Stimulated activated memory B cell treated with anti-CD40 and anti-IgM and Interleukin-4, amounts not matched to agents 10 μg/mL and 1 μg/mL and 100 μg/mL, for 72 hours (primary cell): ENCODE results near the gene RRP36.

Source experiments
- ATAC-seq: fragments of 150-1000 bp; cut with Tn5 transposase; 2 replicates; pipeline ENCODE4 v1.10.0; 2021
- H3K27ac Mint-ChIP-seq: one replicate; pipeline ENCODE4 v1.8.0; 2022; ENCODE audit warnings: mild to moderate bottlenecking, mixed read lengths
- H3K27me3 Mint-ChIP-seq: one replicate; pipeline ENCODE4 v1.8.0; 2022; ENCODE audit warnings: mixed read lengths
- H3K36me3 Mint-ChIP-seq: one replicate; pipeline ENCODE4 v1.8.0; 2022; ENCODE audit warnings: mixed read lengths
- H3K4me1 Mint-ChIP-seq: one replicate; pipeline ENCODE4 v1.8.0; 2022; ENCODE audit warnings: mixed read lengths
- H3K4me3 Mint-ChIP-seq: one replicate; pipeline ENCODE4 v1.8.0; 2022; ENCODE audit warnings: mild to moderate bottlenecking, moderate library complexity, mixed read lengths
- H3K9me3 Mint-ChIP-seq: one replicate; pipeline ENCODE4 v1.8.0; 2022; ENCODE audit warnings: mixed read lengths

The RRP36 gene, protein sequence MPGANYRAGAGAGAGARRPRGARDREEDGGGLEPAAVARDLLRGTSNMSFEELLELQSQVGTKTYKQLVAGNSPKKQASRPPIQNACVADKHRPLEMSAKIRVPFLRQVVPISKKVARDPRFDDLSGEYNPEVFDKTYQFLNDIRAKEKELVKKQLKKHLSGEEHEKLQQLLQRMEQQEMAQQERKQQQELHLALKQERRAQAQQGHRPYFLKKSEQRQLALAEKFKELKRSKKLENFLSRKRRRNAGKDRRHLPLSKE

DNA sequence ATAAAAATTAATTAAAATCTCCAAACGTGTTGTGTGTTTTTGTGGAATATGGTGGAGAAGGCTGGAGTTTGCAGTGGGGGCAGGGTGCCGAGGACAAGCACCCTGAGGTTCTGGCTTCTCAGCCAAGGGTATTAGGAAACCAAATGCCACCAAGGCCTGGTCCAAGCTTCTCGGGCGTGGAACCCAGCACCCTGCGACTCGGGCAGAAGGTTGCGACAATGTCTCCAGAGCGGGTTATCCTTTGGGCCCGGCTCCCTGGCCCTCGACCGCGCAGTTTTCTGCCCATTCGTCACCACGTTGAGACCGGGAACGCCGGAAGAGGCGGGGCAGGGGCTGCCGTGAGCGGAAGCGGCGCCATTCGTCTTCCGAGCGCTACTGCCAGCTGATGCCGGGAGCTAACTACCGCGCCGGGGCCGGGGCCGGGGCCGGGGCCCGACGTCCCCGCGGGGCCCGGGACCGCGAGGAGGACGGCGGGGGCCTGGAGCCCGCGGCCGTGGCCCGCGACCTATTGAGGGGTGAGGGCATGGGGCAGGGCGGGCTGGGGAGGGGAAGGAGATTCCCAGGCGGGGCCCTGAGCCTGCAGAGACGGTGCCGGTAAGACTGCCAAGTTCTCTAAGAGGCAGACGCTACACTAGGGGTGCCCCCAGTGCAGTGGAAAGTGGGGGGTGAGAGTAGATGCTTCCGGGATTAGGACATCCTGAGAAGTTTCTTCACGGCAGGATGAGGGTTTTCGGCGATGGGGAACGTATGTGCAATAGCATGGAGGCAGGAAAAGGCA is at the start of gene RRP36:
TSS of gene RRP36 (plus strand) at position 354 of the 778 bp plus-strand sequence. CDS start at position 386, 32 bp downstream.
- peaks cover 53% of the 10 kb centered on the region for H3K36me3 Mint-ChIP-seq
- no peaks in the 10 kb centered on the region for H3K9me3 Mint-ChIP-seq
- H3K4me1 Mint-ChIP-seq = peaks cover 43% of the 10 kb centered on the region
- H3K27ac Mint-ChIP-seq = peak within 1 kb of the TSS; percentile 96
- peak; percentile 92 for ATAC-seq
- H3K27me3 Mint-ChIP-seq = no peaks in the 10 kb centered on the region
- H3K4me3 Mint-ChIP-seq = peak within 1 kb of the TSS; percentile 99

- no peak for ATAC-seq
- Mint-ChIP-seq H3K4me3 (no peak overlapping the region), H3K9me3 (no peaks in the 10 kb centered on the region), H3K27me3 (no peaks in the 10 kb centered on the region), H3K4me1 (peaks cover 24% of the 10 kb centered on the region), H3K36me3 (peaks cover 38% of the 10 kb centered on the region), H3K27ac (no peak overlapping the region)
These were observed 49.6 kb upstream of the RRP36 start for GRCh38 chr6:42971746-42972327.

GRCh38 chr6:42973926-42974325 is 47.5 kb upstream of the RRP36 start:
- no peak for ATAC-seq
- Mint-ChIP-seq H3K36me3 (peaks cover 22% of the 10 kb centered on the region), H3K9me3 (no peaks in the 10 kb centered on the region), H3K27me3 (no peaks in the 10 kb centered on the region), H3K4me1 (peaks cover 38% of the 10 kb centered on the region), H3K4me3 (no peak overlapping the region), H3K27ac (no peak overlapping the region)

- ATAC-seq = no peak
- Mint-ChIP-seq H3K27me3 (no peaks in the 10 kb centered on the region), H3K4me1 (peaks cover 49% of the 10 kb centered on the region), H3K4me3 (no peak overlapping the region), H3K27ac (peak overlapping the region; percentile 19), H3K9me3 (no peaks in the 10 kb centered on the region), H3K36me3 (peaks cover 18% of the 10 kb centered on the region)
These were observed 46.4 kb upstream of the RRP36 start for GRCh38 chr6:42974919-42975505.

DNA sequence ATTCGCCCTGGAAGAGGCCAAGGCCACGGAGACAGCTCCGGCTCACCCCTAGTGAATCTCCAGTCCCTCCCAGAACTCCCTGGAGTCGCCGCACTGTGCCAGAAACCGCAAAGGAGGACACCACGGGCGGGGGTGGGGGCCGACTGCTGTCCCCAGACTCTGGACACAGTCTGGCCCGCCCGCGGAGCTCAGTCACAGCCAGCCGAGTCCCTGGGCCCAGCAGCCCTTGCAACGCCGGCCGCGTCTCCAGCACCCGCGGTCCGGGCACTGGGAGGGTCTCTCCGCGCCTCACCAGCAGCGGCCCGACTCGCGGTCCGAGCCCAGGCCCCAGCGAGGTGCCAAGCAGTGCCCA is 43.0 kb upstream of the RRP36 start:
- H3K36me3 Mint-ChIP-seq = peaks cover 10% of the 10 kb centered on the region
- no peaks in the 10 kb centered on the region for H3K9me3 Mint-ChIP-seq
- no peak for ATAC-seq
- H3K27ac Mint-ChIP-seq = peak overlapping the region; percentile 93
- H3K4me3 Mint-ChIP-seq = peak overlapping the region; percentile 83
- H3K27me3 Mint-ChIP-seq = no peaks in the 10 kb centered on the region
- peaks cover 42% of the 10 kb centered on the region for H3K4me1 Mint-ChIP-seq

DNA sequence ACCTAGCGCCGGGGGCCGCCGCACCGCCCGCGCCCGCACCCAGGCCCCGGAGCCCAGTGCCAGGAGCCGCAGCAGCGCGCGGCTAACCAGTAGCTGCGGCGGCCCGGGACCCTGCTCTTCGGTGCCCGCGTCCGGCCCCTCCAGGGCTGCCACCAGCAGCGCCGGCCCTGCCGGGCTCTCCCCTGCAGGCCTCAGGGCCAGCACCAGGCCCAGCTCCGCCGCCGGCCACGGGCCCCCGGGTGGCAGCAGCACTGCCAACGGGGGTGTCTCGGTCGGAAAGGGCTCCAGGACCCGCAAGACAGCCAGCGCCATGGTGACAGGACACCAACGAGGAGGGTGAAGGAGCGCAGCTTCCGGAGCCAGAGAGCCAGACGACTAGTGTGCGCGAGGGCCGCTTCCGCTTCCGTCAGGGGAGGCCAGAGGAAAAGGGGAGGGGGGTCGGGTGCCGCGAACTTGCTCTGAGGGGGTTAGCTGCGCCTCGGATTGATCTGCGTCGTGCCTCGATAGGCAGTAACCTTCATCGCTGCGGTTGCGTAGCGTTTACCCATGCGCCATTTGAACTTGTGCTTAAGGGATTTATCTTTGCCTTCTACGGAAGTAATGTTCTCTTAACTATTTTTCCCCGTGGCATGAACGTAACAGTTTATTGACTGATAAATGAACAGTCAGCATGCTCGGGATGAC is 42.4 kb upstream of the RRP36 start, which contains the start of gene PEX6:
TSS of gene PEX6 (minus strand) at position 343 of the 684 bp plus-strand sequence. CDS start at position 312, 31 bp downstream.
- peaks cover 47% of the 10 kb centered on the region for H3K4me1 Mint-ChIP-seq
- H3K36me3 Mint-ChIP-seq = peaks cover 7% of the 10 kb centered on the region
- H3K9me3 Mint-ChIP-seq = no peaks in the 10 kb centered on the region
- no peaks in the 10 kb centered on the region for H3K27me3 Mint-ChIP-seq
- ATAC-seq = peak; percentile 99
- peak within 1 kb of the TSS; percentile 93 for H3K27ac Mint-ChIP-seq
- peak within 1 kb of the TSS; percentile 84 for H3K4me3 Mint-ChIP-seq

- H3K9me3 Mint-ChIP-seq = no peaks in the 10 kb centered on the region
- peaks cover 49% of the 10 kb centered on the region for H3K4me1 Mint-ChIP-seq
- no peak for ATAC-seq
- peak overlapping the region; percentile 93 for H3K27ac Mint-ChIP-seq
- H3K27me3 Mint-ChIP-seq = no peaks in the 10 kb centered on the region
- peaks cover 6% of the 10 kb centered on the region for H3K36me3 Mint-ChIP-seq
- peak overlapping the region; percentile 84 for H3K4me3 Mint-ChIP-seq
These were observed 41.8 kb upstream of the RRP36 start for GRCh38 chr6:42979523-42980177.

DNA sequence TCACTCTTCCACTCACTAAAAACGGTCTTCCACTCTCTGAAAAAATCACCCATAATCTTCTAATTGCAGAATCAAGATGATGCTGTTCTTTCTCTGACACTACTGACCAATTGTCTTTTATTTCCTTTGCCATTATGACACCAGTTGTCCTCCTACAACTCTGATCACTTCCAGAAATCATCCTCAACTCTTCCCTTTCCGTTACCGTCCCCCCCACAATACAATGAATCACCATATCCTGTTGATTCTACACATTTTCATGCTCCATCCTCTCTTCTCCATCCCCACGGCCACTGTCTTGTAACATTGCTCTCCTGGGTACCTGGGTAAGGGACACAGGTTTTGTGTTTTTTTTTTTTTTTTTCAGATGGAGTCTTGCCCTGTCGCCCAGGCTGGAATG is 39.6 kb upstream of the RRP36 start:
- Mint-ChIP-seq H3K9me3 (no peaks in the 10 kb centered on the region), H3K36me3 (peaks cover 3% of the 10 kb centered on the region), H3K27me3 (no peaks in the 10 kb centered on the region), H3K27ac (no peak overlapping the region), H3K4me1 (peaks cover 55% of the 10 kb centered on the region), H3K4me3 (no peak overlapping the region)
- ATAC-seq = no peak

DNA sequence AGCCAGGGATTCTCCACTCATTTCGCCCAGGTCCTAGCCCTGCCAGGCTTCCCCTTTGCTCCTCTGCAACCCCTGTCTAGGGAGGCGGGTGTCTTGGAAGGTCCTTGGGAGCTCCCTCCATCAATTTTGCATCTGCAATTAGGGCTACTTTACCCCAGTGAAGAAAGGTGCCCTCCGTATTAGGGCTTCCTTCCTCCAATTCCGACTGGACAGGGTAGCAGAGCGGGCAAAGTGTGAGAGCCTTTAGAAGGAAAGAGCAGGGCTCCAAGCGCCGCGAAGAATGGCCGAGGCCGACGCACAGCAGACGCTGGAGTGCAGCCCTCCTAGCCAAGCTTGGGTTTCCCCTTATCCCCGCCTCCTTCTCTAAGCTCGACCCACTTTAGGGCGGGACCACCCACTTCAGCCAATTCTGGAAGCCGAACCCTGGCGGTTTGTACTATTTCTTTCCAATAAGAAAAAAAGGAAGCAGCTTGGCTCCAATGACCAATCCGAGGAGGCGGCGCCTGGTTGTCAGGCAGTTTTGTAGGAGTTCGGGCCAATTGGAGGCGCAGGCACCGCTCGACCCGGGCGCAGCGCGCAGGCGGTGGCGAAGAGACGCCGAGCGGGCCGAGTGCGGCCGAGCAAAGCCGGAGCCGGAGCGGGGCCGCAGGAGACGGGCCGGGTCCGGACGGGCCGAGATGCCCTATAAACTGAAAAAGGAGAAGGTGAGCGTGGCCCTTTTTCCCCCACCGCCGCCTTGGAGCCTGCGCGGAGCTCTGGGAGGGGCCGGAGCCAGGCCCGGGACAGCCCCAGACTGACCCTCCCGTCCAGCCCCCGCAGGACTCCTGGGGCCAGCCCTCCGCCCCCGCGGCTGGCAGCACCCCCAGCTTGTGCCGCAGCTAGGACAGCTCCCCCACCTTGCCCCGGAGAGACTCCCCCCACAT is 37.2 kb upstream of the RRP36 start, which contains the start of gene PPP2R5D:
TSS of gene PPP2R5D (plus strand) at position 570 of the 923 bp plus-strand sequence. CDS start at position 678, 108 bp downstream.
- H3K9me3 Mint-ChIP-seq = no peaks in the 10 kb centered on the region
- H3K27me3 Mint-ChIP-seq = no peaks in the 10 kb centered on the region
- ATAC-seq = peak; percentile 98
- peak within 1 kb of the TSS; percentile 92 for H3K4me3 Mint-ChIP-seq
- peaks cover 55% of the 10 kb centered on the region for H3K4me1 Mint-ChIP-seq
- H3K27ac Mint-ChIP-seq = peak within 1 kb of the TSS; percentile 81
- H3K36me3 Mint-ChIP-seq = peaks cover 14% of the 10 kb centered on the region

DNA sequence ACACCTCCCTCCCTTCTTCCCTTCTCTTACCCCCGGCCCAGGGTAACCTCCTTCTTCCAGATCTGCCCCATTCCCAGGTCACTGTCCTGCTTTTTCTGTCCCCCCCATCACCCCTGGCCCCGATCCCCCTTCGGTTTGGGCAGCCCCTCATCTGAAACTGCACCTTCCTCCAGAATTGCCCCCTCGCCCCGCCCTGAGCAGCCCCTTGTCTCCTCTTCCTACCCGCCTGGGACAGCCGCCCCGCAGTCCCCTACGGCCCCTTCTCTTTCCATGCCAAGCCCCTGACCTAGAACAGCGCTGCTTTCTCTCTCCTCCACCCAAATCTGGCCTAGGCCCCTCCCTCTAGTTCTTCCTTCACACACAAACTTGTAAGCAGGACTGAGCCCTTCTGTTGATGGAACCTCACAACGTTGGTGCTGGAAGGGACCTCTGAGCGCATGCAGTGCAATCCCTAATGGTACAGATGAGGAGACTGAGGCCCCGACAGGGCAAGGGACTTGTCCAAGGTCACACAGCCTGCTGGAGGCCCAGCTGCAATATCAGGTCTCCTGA is 36.4 kb upstream of the RRP36 start:
- Mint-ChIP-seq H3K9me3 (no peaks in the 10 kb centered on the region), H3K36me3 (peaks cover 21% of the 10 kb centered on the region), H3K27me3 (no peaks in the 10 kb centered on the region), H3K4me3 (peak overlapping the region; percentile 92), H3K27ac (peak overlapping the region; percentile 81), H3K4me1 (peaks cover 48% of the 10 kb centered on the region)
- ATAC-seq = no peak

DNA sequence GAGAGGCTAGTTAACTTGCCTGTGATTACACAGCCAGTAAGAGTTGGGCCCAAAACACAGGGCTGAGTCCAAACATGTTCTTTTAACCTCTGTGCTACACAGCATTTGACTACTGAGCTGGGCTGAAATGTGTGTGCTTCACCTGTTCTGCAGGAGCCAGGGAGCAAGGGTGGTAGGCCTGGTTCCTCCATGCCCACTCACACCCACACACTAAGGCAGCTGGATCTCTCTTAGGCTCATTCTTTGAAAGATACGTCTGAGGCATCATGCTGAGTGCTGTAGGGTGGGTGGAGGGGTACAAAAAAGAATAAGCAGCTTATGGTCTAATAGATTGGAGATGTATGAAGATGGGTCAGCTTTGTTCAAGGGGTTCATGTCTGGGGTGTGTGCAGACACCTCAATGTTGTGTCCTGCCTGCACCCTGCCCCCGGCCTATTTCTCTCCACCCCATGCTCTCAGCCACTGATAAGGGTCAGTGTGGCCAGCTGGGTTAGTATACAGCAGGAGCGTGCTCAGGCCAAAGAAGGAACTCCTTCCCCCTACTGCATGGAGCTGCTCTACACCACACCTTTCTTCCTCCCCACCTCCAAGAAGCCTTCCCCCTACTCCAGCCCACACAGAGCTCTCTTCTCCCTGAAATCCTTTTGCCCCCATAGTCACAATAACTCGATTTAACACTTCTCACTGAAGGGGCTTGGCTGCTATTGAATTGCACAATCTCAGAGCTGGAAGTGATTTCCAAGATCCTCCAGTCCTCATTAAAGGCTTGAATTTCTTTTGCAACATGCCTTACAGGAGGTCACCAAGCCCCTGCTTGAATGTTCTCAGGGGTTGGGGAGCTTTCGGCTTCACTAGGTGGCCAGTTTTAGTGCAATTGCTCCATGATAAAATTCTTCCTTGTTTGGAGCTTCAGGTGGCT is 33.6 kb upstream of the RRP36 start:
- Mint-ChIP-seq H3K27ac (peak overlapping the region; percentile 81), H3K4me1 (peaks cover 46% of the 10 kb centered on the region), H3K27me3 (no peaks in the 10 kb centered on the region), H3K9me3 (no peaks in the 10 kb centered on the region), H3K36me3 (peaks cover 31% of the 10 kb centered on the region), H3K4me3 (no peak overlapping the region)
- ATAC-seq = no peak

DNA sequence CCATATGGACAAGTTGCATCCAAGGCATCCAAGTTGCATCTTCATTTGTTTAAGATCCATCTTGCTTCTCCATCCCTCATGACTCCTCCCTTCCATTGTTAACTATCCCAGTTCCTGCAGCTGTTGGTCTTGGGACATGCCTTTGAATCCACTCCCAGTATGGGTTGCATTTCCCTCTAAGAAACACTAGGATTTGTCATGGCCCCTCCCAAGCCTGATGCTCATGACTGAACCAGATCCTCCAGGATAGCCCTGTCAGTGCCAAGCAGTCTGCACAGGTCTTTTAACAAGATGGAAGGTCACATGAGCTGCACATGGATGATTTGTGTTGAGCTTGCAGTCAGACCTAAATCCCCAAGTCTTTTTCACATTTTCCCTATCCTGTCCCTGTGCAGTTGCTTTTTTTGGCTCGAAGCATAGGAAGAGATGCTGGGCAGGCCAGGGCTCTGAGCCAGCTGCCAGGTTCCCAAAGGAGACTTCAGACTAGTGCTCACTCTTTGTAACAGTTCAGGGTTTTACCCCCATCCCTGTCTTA is 32.9 kb upstream of the RRP36 start:
- Mint-ChIP-seq H3K9me3 (no peaks in the 10 kb centered on the region), H3K27ac (no peak overlapping the region), H3K27me3 (no peaks in the 10 kb centered on the region), H3K36me3 (peaks cover 34% of the 10 kb centered on the region), H3K4me3 (no peak overlapping the region), H3K4me1 (peaks cover 45% of the 10 kb centered on the region)
- ATAC-seq = no peak
